Heart left ventricle (tissue), 16 donors: Measurements from ENCODE around the gene FAM124A. TPM values are rescaled to one million over a fixed set of nuclear protein-coding genes. Genes with fewer than 3 reads are reported as not detected.
A peak's percentile ranks its signal among the peaks of the same experiment; 100 is the strongest.

Experiments
- ATAC-seq, 4 donors: fragments of 200-7000 bp; cut with Tn5 transposase; one replicate each; pipeline ENCODE4 v1.9.1; 2020 to 2022; ENCODE audit warnings: moderate library complexity in 4 of 4, mild to moderate bottlenecking in 3 of 4, moderate number of reproducible peaks in 1 of 4
- DNase-seq, 5 donors: peaks; one replicate each; pipeline ENCODE4 v3.0.0-alpha.2; 2020
- H3K27ac ChIP-seq, 12 donors: fragments of 200-600 bp; sonication (generic) in 4 of 12; one replicate each; pipeline versions ENCODE4 v1.5.0 to v1.8.0; 2016 to 2022; ENCODE audit warnings: mild to moderate bottlenecking in 2 of 12
- H3K27me3 ChIP-seq, 9 donors: fragments of 200-600 bp; sonication (generic) in 2 of 9; one replicate each; pipeline versions ENCODE4 v1.5.1 to v1.8.0; 2016 to 2022; ENCODE audit warnings: mild to moderate bottlenecking in 3 of 9
- H3K36me3 ChIP-seq, 9 donors: fragments of 200-600 bp; sonication (generic) in 2 of 9; one replicate each; pipeline versions ENCODE4 v1.5.0 to v1.8.0; 2018 to 2022; ENCODE audit warnings: mild to moderate bottlenecking in 2 of 9
- H3K4me1 ChIP-seq, 12 donors: fragments of 200-600 bp; sonication (generic) in 4 of 12; one replicate each; pipeline versions ENCODE4 v1.5.0 to v1.8.0; 2016 to 2022; ENCODE audit warnings: mild to moderate bottlenecking in 3 of 12
- H3K4me3 ChIP-seq, 12 donors: fragments of 200-600 bp; sonication (generic) in 4 of 12; one replicate each; pipeline versions ENCODE4 v1.5.0 to v1.8.0; 2017 to 2022; ENCODE audit warnings: mild to moderate bottlenecking in 9 of 12, moderate library complexity in 4 of 12
- H3K9me3 ChIP-seq, 12 donors: fragments of 200-600 bp; sonication (generic) in 4 of 12; one replicate each; pipeline versions ENCODE4 v1.5.0 to v1.8.0; 2016 to 2022; ENCODE audit warnings: mild to moderate bottlenecking in 1 of 12
- POLR2A ChIP-seq, 2 donors: fragments of 450-650 bp; IDR thresholded peaks; one replicate each; pipeline ENCODE4 v1.6.1; 2017; ENCODE audit warnings: antibody characterized with exemption in 2 of 2, mild to moderate bottlenecking in 2 of 2, moderate library complexity in 2 of 2
- WGBS, 4 donors: extraction: QIAGEN DNeasy Blood & Tissue Kit in 2 of 4; methylation state at CpG; one replicate each; pipeline versions ENCODE4 v1.1.5 to v1.1.7; 2013 to 2018; 5-methylcytosine and 5-hydroxymethylcytosine counted together
- intact Hi-C, 10 donors: fragments of 100-400 bp; cut with DNase I; formaldehyde crosslinking; loops; one replicate each; pipeline versions ENCODE4 v1.11.1 to v1.14.2; 2022
- polyA plus RNA-seq, 2 donors: library from polyadenylated mRNA; stranded (reverse); fragments of 200-250 nt; gene quantifications; one replicate each; pipeline ENCODE4 v1.2.3, GENCODE V29; 2013
- total RNA-seq, 9 donors: library from RNA; depleted of rRNA in 2 of 9; stranded (reverse); fragments of >200 nt in 2 of 9; fragmentation: NEBNext Ultra II Directional in 3 of 9; extraction: Animal tissue kit (Norgen Biotek cat#: 25700) in 3 of 9; gene quantifications; one replicate each; pipeline versions ENCODE4 v1.1.0 to v1.2.4, GENCODE V29; 2016 to 2023
- TF ChIP-seq, protein P1 (sequence below), 12 donors: fragments of 200-600 bp; sonication (generic) in 4 of 12; IDR thresholded peaks; one replicate each; pipeline versions ENCODE4 v1.5.0 to v1.8.0; 2018 to 2022; ENCODE audit warnings: antibody characterized with exemption in 12 of 12, mild to moderate bottlenecking in 5 of 12
- donor health status: ischemic (EF 13 %, LVEDD 7.1; RV severe dilation, severe dysfunction).
- donor health status: healthy with polysubstance abuse.
- donor health status: DM: no; HTN: yes; CAD: no.
- donor health status: DM: no; HTN: no; CAD: no.
- donor health status: ischemic (EF 25% LVEDD 6.9; RV normal size, moderate dysfunction).
- donor health status: ischemic (EF 25% LVEDD 5.7; RV mildly dilated, moderate dysfunction).
- donor health status: healthy.
- donor health status: DM: yes; HTN: yes; CAD: no.
- donor health status: ischemic (EF 35%, LVEDD 5.7; RV mildly dilated, moderate dysfunction).
- donor health status: nonischemic (EF 11% LVEDD 7.7; RV severe dilation, severe dysfunction).
- donor health status: DM: yes; HTN: yes; CAD: no.
- donor health status: PGD.
- donor health status: ischemic (EF 29% LVEDD 5.4; RV normal size, mild dysfunction).
- donor health status: nonischemic (EF 23%, LVEDD 6.1; RV moderate dilation, normal function).

Gene FAM124A
- total and polyA plus RNA-seq, 11 donors = 4.1 to 16.8 (median 6.9) TPM

GRCh38 chr13:51230477-51231105 lies 8.4 kb downstream of the FAM124A start:
- peaks cover 0 to 27% (median 19%) of the 10 kb centered on the region in 12 donors for H3K4me1 ChIP-seq
- DNase-seq (peak in 4 of 5 donors; percentile 59 to 67 (median 62)), ATAC-seq (peak; percentile 49 to 95 (median 90))
- TF ChIP-seq, protein P1, sequence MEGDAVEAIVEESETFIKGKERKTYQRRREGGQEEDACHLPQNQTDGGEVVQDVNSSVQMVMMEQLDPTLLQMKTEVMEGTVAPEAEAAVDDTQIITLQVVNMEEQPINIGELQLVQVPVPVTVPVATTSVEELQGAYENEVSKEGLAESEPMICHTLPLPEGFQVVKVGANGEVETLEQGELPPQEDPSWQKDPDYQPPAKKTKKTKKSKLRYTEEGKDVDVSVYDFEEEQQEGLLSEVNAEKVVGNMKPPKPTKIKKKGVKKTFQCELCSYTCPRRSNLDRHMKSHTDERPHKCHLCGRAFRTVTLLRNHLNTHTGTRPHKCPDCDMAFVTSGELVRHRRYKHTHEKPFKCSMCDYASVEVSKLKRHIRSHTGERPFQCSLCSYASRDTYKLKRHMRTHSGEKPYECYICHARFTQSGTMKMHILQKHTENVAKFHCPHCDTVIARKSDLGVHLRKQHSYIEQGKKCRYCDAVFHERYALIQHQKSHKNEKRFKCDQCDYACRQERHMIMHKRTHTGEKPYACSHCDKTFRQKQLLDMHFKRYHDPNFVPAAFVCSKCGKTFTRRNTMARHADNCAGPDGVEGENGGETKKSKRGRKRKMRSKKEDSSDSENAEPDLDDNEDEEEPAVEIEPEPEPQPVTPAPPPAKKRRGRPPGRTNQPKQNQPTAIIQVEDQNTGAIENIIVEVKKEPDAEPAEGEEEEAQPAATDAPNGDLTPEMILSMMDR (IDR thresholded peaks at IDR 0.05) = no peak
- TF ChIP-seq POLR2A (IDR thresholded peaks at IDR 0.05) = no peak
- 9 to 19% (median 13%) methylated on average over 8 of the region's 8 CpGs for WGBS, 4 donors
- H3K9me3 ChIP-seq = peaks cover 0 to 3% (median 0%) of the 10 kb centered on the region in 12 donors
- peak overlapping the region; percentile 3 to 82 (median 59) for H3K27ac ChIP-seq
- peak overlapping the region in 10 of 12 donors; percentile 9 to 44 (median 26) for H3K4me3 ChIP-seq
- H3K36me3 ChIP-seq = peaks cover 0 to 11% (median 0%) of the 10 kb centered on the region in 9 donors
- H3K27me3 ChIP-seq = no peaks in the 10 kb centered on the region
- intact Hi-C loops = loop anchor here in 1 of 10 donors (5.0 kb wide), 1 partner anchor 42 kb away; no protein-coding TSS in a partner anchor

GRCh38 chr13:51231456-51231855 lies 9.3 kb downstream of the FAM124A start:
- H3K4me1 ChIP-seq = peaks cover 0 to 35% (median 19%) of the 10 kb centered on the region in 12 donors
- peaks cover 0 to 3% (median 0%) of the 10 kb centered on the region in 12 donors for H3K9me3 ChIP-seq
- WGBS, 4 donors = 93 to 98% (median 96%) methylated on average over 2 of the region's 2 CpGs
- H3K27ac ChIP-seq = peak overlapping the region in 8 of 12 donors; percentile 7 to 82 (median 64)
- TF ChIP-seq, protein P1 (IDR thresholded peaks at IDR 0.05) = no peak
- no peak for TF ChIP-seq POLR2A (IDR thresholded peaks at IDR 0.05)
- H3K4me3 ChIP-seq = no peak overlapping the region
- H3K36me3 ChIP-seq = peaks cover 0 to 11% (median 0%) of the 10 kb centered on the region in 9 donors
- no peak for DNase-seq
- intact Hi-C loops = loop anchor here in 1 of 10 donors (5.0 kb wide), 1 partner anchor 41 kb away; no protein-coding TSS in a partner anchor
- ATAC-seq = no peak
- no peaks in the 10 kb centered on the region for H3K27me3 ChIP-seq

- peaks cover 0 to 3% (median 0%) of the 10 kb centered on the region in 12 donors for H3K9me3 ChIP-seq
- TF ChIP-seq, protein P1 (IDR thresholded peaks at IDR 0.05) = no peak
- no peak for TF ChIP-seq POLR2A (IDR thresholded peaks at IDR 0.05)
- no peak overlapping the region for H3K4me3 ChIP-seq
- H3K27me3 ChIP-seq = no peaks in the 10 kb centered on the region
- ATAC-seq (no peak), DNase-seq (no peak)
- peaks cover 0 to 35% (median 19%) of the 10 kb centered on the region in 12 donors for H3K4me1 ChIP-seq
- peaks cover 0 to 9% (median 0%) of the 10 kb centered on the region in 9 donors for H3K36me3 ChIP-seq
- no peak overlapping the region for H3K27ac ChIP-seq
- intact Hi-C loops = loop anchor here in 1 of 10 donors (5.0 kb wide), 1 partner anchor 40 kb away; no protein-coding TSS in a partner anchor
Observed at GRCh38 chr13:51232328-51232727, 10.1 kb downstream of the FAM124A start.

DNA sequence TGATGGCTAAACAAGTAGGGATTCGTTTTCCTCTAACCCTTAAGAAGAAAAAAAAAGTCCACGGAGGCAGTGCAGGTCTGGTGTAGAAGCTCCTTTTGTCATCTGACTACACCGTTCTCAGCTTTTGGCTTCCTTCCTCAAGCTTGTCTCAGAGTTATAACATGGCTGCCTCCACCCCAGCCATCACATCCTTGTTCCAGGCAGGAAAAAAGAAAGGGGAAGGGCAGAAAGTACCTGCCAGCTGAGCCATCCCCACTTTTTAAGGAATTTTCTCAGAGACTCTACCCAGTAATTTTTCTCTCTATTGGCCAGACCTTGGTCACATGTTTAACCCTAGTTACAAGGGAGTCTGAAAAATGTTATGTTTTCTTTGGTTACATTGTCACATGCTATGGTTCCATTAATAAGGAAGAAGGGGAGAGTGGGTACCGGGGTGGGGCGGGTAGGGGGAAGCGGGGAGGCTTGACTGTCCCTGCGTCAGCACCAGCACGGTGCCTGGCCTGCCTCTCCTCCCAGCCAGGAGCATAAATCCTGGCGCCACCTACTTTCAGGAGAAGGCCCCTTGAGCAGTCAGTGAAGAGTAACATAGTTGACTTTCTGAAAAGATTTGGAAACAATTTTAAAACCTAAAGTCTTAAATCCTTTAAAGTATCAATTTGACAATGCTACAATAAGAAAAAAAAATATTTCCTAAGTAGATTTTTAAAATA lies 11.1 kb downstream of the FAM124A start:
- no peak for DNase-seq
- H3K27me3 ChIP-seq = no peaks in the 10 kb centered on the region
- TF ChIP-seq POLR2A (IDR thresholded peaks at IDR 0.05) = no peak
- peaks cover 0 to 3% (median 0%) of the 10 kb centered on the region in 12 donors for H3K9me3 ChIP-seq
- H3K36me3 ChIP-seq = peaks cover 0 to 9% (median 0%) of the 10 kb centered on the region in 9 donors
- ATAC-seq = no peak
- H3K4me3 ChIP-seq = no peak overlapping the region
- 92 to 95% (median 94%) methylated on average over 9 of the region's 9 CpGs for WGBS, 4 donors
- H3K4me1 ChIP-seq = peaks cover 0 to 41% (median 19%) of the 10 kb centered on the region in 12 donors
- H3K27ac ChIP-seq = no peak overlapping the region
- intact Hi-C loops = loop anchor here in 1 of 10 donors (5.0 kb wide), 1 partner anchor 39 kb away; no protein-coding TSS in a partner anchor
